Measurements from ENCODE around the gene MPND. TPM values are rescaled to one million over a fixed set of nuclear protein-coding genes. Genes with fewer than 3 reads are reported as not detected.

MPND gene
- total and polyA plus RNA-seq, 10 of the 15 experiments (the other 5 are each of a cell fraction or from before 2014, with no cell fraction given): 0.79 to 18.3 (median 6.0) TPM

DNA sequence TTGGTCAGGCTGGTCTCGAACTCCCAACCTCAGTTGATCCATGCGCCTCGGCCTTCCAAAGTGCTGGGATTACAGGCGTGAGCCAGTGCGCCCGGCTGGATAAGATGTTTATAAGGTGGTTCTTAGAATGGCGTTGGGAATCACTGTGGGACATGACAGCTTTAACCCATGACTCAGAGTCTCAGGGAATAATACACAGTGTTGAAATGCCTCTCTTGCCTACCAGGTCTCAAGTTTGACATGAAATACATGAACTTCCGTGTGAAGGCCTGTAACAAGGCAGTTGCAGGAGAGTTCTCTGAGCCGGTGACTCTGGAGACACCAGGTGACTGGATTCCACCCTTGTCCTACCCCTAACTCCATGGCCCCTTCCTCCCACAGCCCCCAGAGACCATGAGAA lies 26.4 kb upstream of the MPND start:
- H2AFZ ChIP-seq (ENCODE audit: control insufficient read depth, low read depth, low read length): no peak overlapping the region
- no peak for TF ChIP-seq SREBF2 (IDR thresholded peaks at IDR 0.05; ENCODE audit: low read length)
- TF ChIP-seq CREB1 (IDR thresholded peaks at IDR 0.05; ENCODE audit: low read depth): no peak
- TF ChIP-seq, protein P1, sequence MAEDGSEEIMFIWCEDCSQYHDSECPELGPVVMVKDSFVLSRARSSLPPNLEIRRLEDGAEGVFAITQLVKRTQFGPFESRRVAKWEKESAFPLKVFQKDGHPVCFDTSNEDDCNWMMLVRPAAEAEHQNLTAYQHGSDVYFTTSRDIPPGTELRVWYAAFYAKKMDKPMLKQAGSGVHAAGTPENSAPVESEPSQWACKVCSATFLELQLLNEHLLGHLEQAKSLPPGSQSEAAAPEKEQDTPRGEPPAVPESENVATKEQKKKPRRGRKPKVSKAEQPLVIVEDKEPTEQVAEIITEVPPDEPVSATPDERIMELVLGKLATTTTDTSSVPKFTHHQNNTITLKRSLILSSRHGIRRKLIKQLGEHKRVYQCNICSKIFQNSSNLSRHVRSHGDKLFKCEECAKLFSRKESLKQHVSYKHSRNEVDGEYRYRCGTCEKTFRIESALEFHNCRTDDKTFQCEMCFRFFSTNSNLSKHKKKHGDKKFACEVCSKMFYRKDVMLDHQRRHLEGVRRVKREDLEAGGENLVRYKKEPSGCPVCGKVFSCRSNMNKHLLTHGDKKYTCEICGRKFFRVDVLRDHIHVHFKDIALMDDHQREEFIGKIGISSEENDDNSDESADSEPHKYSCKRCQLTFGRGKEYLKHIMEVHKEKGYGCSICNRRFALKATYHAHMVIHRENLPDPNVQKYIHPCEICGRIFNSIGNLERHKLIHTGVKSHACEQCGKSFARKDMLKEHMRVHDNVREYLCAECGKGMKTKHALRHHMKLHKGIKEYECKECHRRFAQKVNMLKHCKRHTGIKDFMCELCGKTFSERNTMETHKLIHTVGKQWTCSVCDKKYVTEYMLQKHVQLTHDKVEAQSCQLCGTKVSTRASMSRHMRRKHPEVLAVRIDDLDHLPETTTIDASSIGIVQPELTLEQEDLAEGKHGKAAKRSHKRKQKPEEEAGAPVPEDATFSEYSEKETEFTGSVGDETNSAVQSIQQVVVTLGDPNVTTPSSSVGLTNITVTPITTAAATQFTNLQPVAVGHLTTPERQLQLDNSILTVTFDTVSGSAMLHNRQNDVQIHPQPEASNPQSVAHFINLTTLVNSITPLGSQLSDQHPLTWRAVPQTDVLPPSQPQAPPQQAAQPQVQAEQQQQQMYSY (CRISPR knock-in tag; IDR thresholded peaks at IDR 0.05): no peak
- TF ChIP-seq HDAC2 (IDR thresholded peaks at IDR 0.05): no peak
- no peak for TF ChIP-seq SUPT20H (IDR thresholded peaks at IDR 0.05; ENCODE audit: borderline replicate concordance, control insufficient read depth, low read depth, low read length)
- no peak for TF ChIP-seq ZNF622 (IDR thresholded peaks at IDR 0.05)
- TF ChIP-seq, protein P2, sequence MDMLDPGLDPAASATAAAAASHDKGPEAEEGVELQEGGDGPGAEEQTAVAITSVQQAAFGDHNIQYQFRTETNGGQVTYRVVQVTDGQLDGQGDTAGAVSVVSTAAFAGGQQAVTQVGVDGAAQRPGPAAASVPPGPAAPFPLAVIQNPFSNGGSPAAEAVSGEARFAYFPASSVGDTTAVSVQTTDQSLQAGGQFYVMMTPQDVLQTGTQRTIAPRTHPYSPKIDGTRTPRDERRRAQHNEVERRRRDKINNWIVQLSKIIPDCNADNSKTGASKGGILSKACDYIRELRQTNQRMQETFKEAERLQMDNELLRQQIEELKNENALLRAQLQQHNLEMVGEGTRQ (IDR thresholded peaks at IDR 0.05; ENCODE audit: borderline replicate concordance, low read depth, low read length): no peak
- no peak for TF ChIP-seq CHD4 (IDR thresholded peaks at IDR 0.05)
- no peak for TF ChIP-seq TAF1 (IDR thresholded peaks at IDR 0.05; ENCODE audit: borderline replicate concordance, low read depth, low read length)
- no peak for TF ChIP-seq ESRRA (IDR thresholded peaks at IDR 0.05; ENCODE audit: low read length)
- TF ChIP-seq MTA2 (IDR thresholded peaks at IDR 0.05; ENCODE audit: low read depth): no peak
- TF ChIP-seq NRF1 (conservative IDR thresholded peaks at IDR 0.05; ENCODE audit: low read depth, low read length): no peak
- TF ChIP-seq EED (IDR thresholded peaks at IDR 0.05; ENCODE audit: low read depth): no peak
- TF ChIP-seq, protein P3, sequence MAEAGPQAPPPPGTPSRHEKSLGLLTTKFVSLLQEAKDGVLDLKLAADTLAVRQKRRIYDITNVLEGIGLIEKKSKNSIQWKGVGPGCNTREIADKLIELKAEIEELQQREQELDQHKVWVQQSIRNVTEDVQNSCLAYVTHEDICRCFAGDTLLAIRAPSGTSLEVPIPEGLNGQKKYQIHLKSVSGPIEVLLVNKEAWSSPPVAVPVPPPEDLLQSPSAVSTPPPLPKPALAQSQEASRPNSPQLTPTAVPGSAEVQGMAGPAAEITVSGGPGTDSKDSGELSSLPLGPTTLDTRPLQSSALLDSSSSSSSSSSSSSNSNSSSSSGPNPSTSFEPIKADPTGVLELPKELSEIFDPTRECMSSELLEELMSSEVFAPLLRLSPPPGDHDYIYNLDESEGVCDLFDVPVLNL (IDR thresholded peaks at IDR 0.05; ENCODE audit: low read depth, low read length): no peak
- TF ChIP-seq, protein P4, sequence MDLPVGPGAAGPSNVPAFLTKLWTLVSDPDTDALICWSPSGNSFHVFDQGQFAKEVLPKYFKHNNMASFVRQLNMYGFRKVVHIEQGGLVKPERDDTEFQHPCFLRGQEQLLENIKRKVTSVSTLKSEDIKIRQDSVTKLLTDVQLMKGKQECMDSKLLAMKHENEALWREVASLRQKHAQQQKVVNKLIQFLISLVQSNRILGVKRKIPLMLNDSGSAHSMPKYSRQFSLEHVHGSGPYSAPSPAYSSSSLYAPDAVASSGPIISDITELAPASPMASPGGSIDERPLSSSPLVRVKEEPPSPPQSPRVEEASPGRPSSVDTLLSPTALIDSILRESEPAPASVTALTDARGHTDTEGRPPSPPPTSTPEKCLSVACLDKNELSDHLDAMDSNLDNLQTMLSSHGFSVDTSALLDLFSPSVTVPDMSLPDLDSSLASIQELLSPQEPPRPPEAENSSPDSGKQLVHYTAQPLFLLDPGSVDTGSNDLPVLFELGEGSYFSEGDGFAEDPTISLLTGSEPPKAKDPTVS (IDR thresholded peaks at IDR 0.05; ENCODE audit: low read depth, low read length): no peak
- TF ChIP-seq, protein P5, sequence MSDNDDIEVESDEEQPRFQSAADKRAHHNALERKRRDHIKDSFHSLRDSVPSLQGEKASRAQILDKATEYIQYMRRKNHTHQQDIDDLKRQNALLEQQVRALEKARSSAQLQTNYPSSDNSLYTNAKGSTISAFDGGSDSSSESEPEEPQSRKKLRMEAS (IDR thresholded peaks at IDR 0.05; ENCODE audit: low read depth, low read length): no peak

More for the DNA sequence above, 26.4 kb upstream of the MPND start:
- no peak overlapping the region for H3K4me3 ChIP-seq
- in situ Hi-C loops (cut with MboI) (no loop called here), intact Hi-C loops (cut with micrococcal nuclease; ENCODE audit: unreplicated experiment) (no loop called here)
- no peaks in the 10 kb centered on the region for H3K36me3 ChIP-seq (ENCODE audit: control insufficient read depth in 2 of 2, insufficient read depth in 2 of 2, low read length in 1 of 2)
- H3K4me2 ChIP-seq (ENCODE audit: control insufficient read depth, insufficient read depth): no peak overlapping the region
- BruUV-seq (replicated peaks): no TSS peak
- no peaks in the 10 kb centered on the region for H4K20me1 ChIP-seq (ENCODE audit: control insufficient read depth, insufficient read depth)
- ChIA-PET POLR2A (no interaction called here), RAD21 (ENCODE audit: unreplicated experiment) (no interaction called here), CTCF (no interaction called here), SMC1A (ENCODE audit: uncharacterized antibody, unreplicated experiment) (no interaction called here)
- FAIRE-seq: no peak
- no peaks in the 10 kb centered on the region for H3K27me3 ChIP-seq (replicated peaks in 1 of 2; ENCODE audit: control insufficient read depth in 2 of 2, insufficient read depth in 2 of 2, low read length in 1 of 2)
- H3K9me3 ChIP-seq (replicated peaks; ENCODE audit: control insufficient read depth, insufficient read depth, low read length): no peaks in the 10 kb centered on the region; the same call in 2 of the 3 replicates
- H3K27ac ChIP-seq (ENCODE audit: control insufficient read depth, insufficient read depth): no peak overlapping the region
- H3K79me2 ChIP-seq (ENCODE audit: control insufficient read depth, insufficient read depth, low read length): no peaks in the 10 kb centered on the region
- WGBS (ENCODE audit: insufficient coverage, insufficient replicate concordance, low lambda C conversion rate, missing lambda C conversion rate): 61% methylated on average over 9 of the region's 9 CpGs
- H3K4me1 ChIP-seq (ENCODE audit: control insufficient read depth, insufficient read depth, low read length): no peaks in the 10 kb centered on the region
- no peak for DNase-seq (ENCODE audit: low read depth, low spot score)
- no peak for ATAC-seq
- H3K9ac ChIP-seq (ENCODE audit: control insufficient read depth, insufficient read depth, low read length): no peak overlapping the region

Data from GM12878 (cell line).